H9 (cell line): ENCODE results near the gene SENP8. TPM values are rescaled to one million over a fixed set of nuclear protein-coding genes. Genes with fewer than 3 reads are reported as not detected.

Source experiments
- DNase-seq: peaks from one replicate; pipeline ENCODE4 v3.0.0-alpha.2; 2017
- H2AFZ ChIP-seq: one replicate; pipeline ENCODE4 v1.6.1; 2013; ENCODE audit warnings: mild to moderate bottlenecking, low read length, control low read depth, moderate library complexity
- H2AK5ac ChIP-seq: 2 replicates; pipeline ENCODE4 v1.6.1; 2013; ENCODE audit warnings: low read length, control low read depth, mixed read lengths; ENCODE audit not compliant: insufficient read length
- H2BK120ac ChIP-seq: one replicate; pipeline ENCODE4 v1.6.1; 2013; ENCODE audit warnings: low read depth, mild to moderate bottlenecking, low read length, control low read depth, inconsistent platforms; ENCODE audit not compliant: poor library complexity, severe bottlenecking
- H2BK12ac ChIP-seq: 2 replicates; pipeline ENCODE4 v1.6.1; 2013; ENCODE audit warnings: low read length, control low read depth, mixed read lengths, low read depth; ENCODE audit not compliant: insufficient read length
- H2BK15ac ChIP-seq: 2 replicates; pipeline ENCODE4 v1.6.1; 2013; ENCODE audit warnings: low read depth, low read length, control low read depth
- H2BK20ac ChIP-seq: one replicate; pipeline ENCODE4 v1.6.1; 2013; ENCODE audit warnings: low read depth, mild to moderate bottlenecking, low read length, control low read depth, inconsistent platforms; ENCODE audit not compliant: poor library complexity, severe bottlenecking
- H2BK5ac ChIP-seq: 2 replicates; pipeline ENCODE4 v1.6.1; 2013; ENCODE audit warnings: low read length, control low read depth, mixed read lengths; ENCODE audit not compliant: insufficient read length
- H3K14ac ChIP-seq: 2 replicates; pipeline ENCODE4 v1.6.1; 2013; ENCODE audit warnings: low read length, control low read depth; ENCODE audit not compliant: insufficient read depth
- H3K18ac ChIP-seq: 2 replicates; pipeline ENCODE4 v1.6.1; 2013; ENCODE audit warnings: low read depth, mild to moderate bottlenecking, mixed read lengths, low read length, control low read depth; ENCODE audit not compliant: insufficient read length
- H3K23ac ChIP-seq: 2 replicates; pipeline ENCODE4 v1.6.1; 2013; ENCODE audit warnings: low read length, control low read depth, mixed read lengths, low read depth; ENCODE audit not compliant: insufficient read length
- H3K23me2 ChIP-seq: 2 replicates; pipeline ENCODE4 v1.6.1; 2013; ENCODE audit warnings: low read depth, mild to moderate bottlenecking, mixed read lengths, low read length, control low read depth; ENCODE audit not compliant: insufficient read length, poor library complexity, severe bottlenecking
- H3K27ac ChIP-seq: 2 replicates; pipeline ENCODE4 v1.5.1; 2013; ENCODE audit warnings: low read length, control low read depth, mixed read lengths, low read depth; ENCODE audit not compliant: insufficient read length
- H3K27me3 ChIP-seq: 2 replicates; pipeline ENCODE4 v1.6.1; 2013; ENCODE audit warnings: low read length, control low read depth, inconsistent platforms; ENCODE audit not compliant: insufficient read depth
- H3K4ac ChIP-seq: 2 replicates; pipeline ENCODE4 v1.6.1; 2013; ENCODE audit warnings: low read depth, mild to moderate bottlenecking, control low read depth, inconsistent platforms, low read length, moderate library complexity
- H3K4me1 ChIP-seq: 2 replicates; pipeline ENCODE4 v1.6.1; 2013; ENCODE audit warnings: low read length, control low read depth, inconsistent platforms; ENCODE audit not compliant: insufficient read depth
- H3K4me2 ChIP-seq: 2 replicates; pipeline ENCODE4 v1.6.1; 2013; ENCODE audit warnings: low read length, control low read depth, mixed read lengths; ENCODE audit not compliant: insufficient read length, insufficient read depth
- H3K56ac ChIP-seq: 2 replicates; pipeline ENCODE4 v1.6.1; 2013; ENCODE audit warnings: low read depth, mild to moderate bottlenecking, mixed read lengths, low read length, control low read depth; ENCODE audit not compliant: insufficient read length
- H3K79me1 ChIP-seq: 2 replicates; pipeline ENCODE4 v1.6.1; 2013; ENCODE audit warnings: low read depth, mild to moderate bottlenecking, moderate library complexity, low read length, control low read depth, inconsistent platforms; ENCODE audit not compliant: insufficient read depth, poor library complexity, severe bottlenecking
- H3K79me2 ChIP-seq: 2 replicates; pipeline ENCODE4 v1.6.1; 2013; ENCODE audit warnings: low read length, control low read depth, inconsistent platforms; ENCODE audit not compliant: insufficient read depth
- H3K9ac ChIP-seq: 2 replicates; pipeline ENCODE4 v1.6.1; 2013; ENCODE audit warnings: low read length, control low read depth, mixed read lengths; ENCODE audit not compliant: insufficient read length; ENCODE audit errors: extremely low read depth
- H3K9me3 ChIP-seq: one replicate; pipeline ENCODE4 v1.6.1; 2013; ENCODE audit warnings: low read depth, low read length, inconsistent platforms; ENCODE audit not compliant: control insufficient read depth
- H3T11ph ChIP-seq: one replicate; pipeline ENCODE4 v1.6.1; 2013; ENCODE audit warnings: mild to moderate bottlenecking, low read length, control low read depth, inconsistent platforms
- H4K20me1 ChIP-seq: one replicate; pipeline ENCODE4 v1.6.1; 2013; ENCODE audit not compliant: control insufficient read depth, insufficient read length, insufficient read depth
- H4K5ac ChIP-seq: 2 replicates; pipeline ENCODE4 v1.6.1; 2013; ENCODE audit warnings: low read depth, mild to moderate bottlenecking, mixed read lengths, low read length, control low read depth; ENCODE audit not compliant: insufficient read length
- H4K8ac ChIP-seq: replicated peaks from 2 replicates; pipeline ENCODE4 v1.6.1; 2013; ENCODE audit warnings: low read length, control low read depth, mixed read lengths, low read depth; ENCODE audit not compliant: insufficient read length
- H4K91ac ChIP-seq: 2 replicates; pipeline ENCODE4 v1.6.1; 2013; ENCODE audit warnings: low read depth, mild to moderate bottlenecking, moderate library complexity, mixed read lengths, low read length, control low read depth; ENCODE audit not compliant: insufficient read length
- H3K27ac Mint-ChIP-seq, 3 experiments: 2 replicates in 2 of 3; 3 replicates in 1 of 3; pipeline ENCODE4 v1.8.0; 2020 to 2021; ENCODE audit warnings: mixed read lengths in 3 of 3, mild to moderate bottlenecking in 1 of 3, moderate library complexity in 1 of 3
- H3K27me3 Mint-ChIP-seq: 2 replicates; pipeline ENCODE4 v1.8.0; 2021; ENCODE audit warnings: low read depth, mild to moderate bottlenecking, moderate library complexity, mixed read lengths
- H3K36me3 Mint-ChIP-seq, 3 experiments: 2 replicates in 2 of 3; 3 replicates in 1 of 3; pipeline ENCODE4 v1.8.0; 2020 to 2021; ENCODE audit warnings: low read depth in 3 of 3, mixed read lengths in 3 of 3; ENCODE audit not compliant: insufficient read depth in 1 of 3
- H3K4me1 Mint-ChIP-seq, 2 experiments: 2 replicates each; pipeline ENCODE4 v1.8.0; 2020; ENCODE audit warnings: mixed read lengths in 2 of 2
- H3K4me3 Mint-ChIP-seq, 2 experiments: 2 replicates in 1 of 2; 3 replicates in 1 of 2; pipeline ENCODE4 v1.8.0; 2020 to 2021; ENCODE audit warnings: mild to moderate bottlenecking in 2 of 2, mixed read lengths in 2 of 2, moderate library complexity in 1 of 2
- H3K9me3 Mint-ChIP-seq, 2 experiments: 2 replicates in 1 of 2; 3 replicates in 1 of 2; pipeline ENCODE4 v1.8.0; 2020; ENCODE audit warnings: mild to moderate bottlenecking in 2 of 2, mixed read lengths in 2 of 2, moderate library complexity in 1 of 2
- CTCF ChIP-seq: fragments of 200-600 bp; sonication (generic); conservative IDR thresholded peaks from 3 replicates; pipeline ENCODE4 v1.8.0; 2021; ENCODE audit warnings: antibody characterized with exemption, mild to moderate bottlenecking
- WGBS: extraction: QIAGEN DNeasy Blood & Tissue Kit; methylation state at CpG from one replicate; pipeline ENCODE4 v1.1.7; 2013; ENCODE audit warnings: missing lambda C conversion rate, low lambda C conversion rate, mixed read lengths; ENCODE audit not compliant: insufficient read length; ENCODE audit errors: extremely low coverage; 5-methylcytosine and 5-hydroxymethylcytosine counted together
- total RNA-seq: library from RNA; stranded (reverse); gene quantifications from 2 replicates; pipeline ENCODE4 v1.2.1, GENCODE V29; 2021

The SENP8 gene
- total RNA-seq, 1 experiment from 2014 or later: 4.8 TPM

DNA sequence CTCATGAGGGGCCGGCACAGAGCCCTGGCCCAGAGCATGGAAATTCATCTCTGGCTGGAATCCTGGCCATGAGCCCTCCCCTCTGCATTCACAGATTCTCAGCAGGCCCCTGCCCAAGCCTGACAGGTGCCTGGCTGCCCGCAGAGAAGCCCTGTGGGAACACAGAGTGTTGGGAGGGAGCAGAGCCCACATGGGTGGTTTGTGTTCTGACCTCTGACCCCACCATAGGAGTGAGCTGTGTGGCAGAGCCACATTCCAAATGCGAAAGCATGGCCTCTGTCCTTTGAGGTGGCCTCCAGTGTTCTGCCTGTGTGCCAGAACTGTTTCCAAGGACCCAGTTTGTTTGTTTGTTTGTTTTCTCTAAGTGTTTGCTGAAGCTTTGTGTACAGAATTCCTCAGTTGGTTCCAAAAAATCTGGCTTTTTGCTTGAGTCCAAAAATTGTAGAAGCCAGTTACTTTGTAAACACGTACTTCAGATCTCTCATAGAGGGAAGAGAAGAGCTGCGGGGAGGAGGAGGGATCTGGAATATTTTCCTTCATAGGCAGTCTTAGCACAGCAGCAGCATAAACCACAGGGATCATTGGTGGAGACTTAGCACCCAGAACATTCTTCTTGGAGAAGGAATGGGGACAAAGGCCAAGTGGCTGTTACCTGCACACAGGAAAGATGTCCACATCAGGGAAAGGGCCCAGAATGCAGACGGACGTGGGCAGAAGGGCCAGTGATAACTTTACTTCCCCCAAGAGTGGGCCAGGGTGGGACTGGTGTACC is 43.3 kb downstream of the SENP8 start:
- Histone ChIP-seq H3K27me3 (no peaks in the 10 kb centered on the region), H3K79me1 (no peaks in the 10 kb centered on the region), H2BK120ac (no peak overlapping the region), H2AFZ (no peak overlapping the region), H3K4me1 (no peaks in the 10 kb centered on the region), H3K9me3 (no peaks in the 10 kb centered on the region), H2BK12ac (no peak overlapping the region), H2BK15ac (no peak overlapping the region), H3K23me2 (no peaks in the 10 kb centered on the region), H3K4ac (no peak overlapping the region), H3K14ac (no peak overlapping the region), H2BK20ac (no peak overlapping the region), H3K9ac (no peak overlapping the region), H3K79me2 (no peaks in the 10 kb centered on the region), H4K5ac (no peak overlapping the region), H3K27ac (no peak overlapping the region), H2AK5ac (no peak overlapping the region), H3K56ac (no peak overlapping the region), H3K23ac (no peak overlapping the region), H3K4me2 (no peak overlapping the region), H3T11ph (no peak overlapping the region), H4K20me1 (no peaks in the 10 kb centered on the region), H4K8ac (no peak overlapping the region), H3K18ac (no peak overlapping the region), H4K91ac (no peak overlapping the region), H2BK5ac (no peak overlapping the region)
- no peak overlapping the region for H3K27ac Mint-ChIP-seq
- no CpG with 5 or more reads among the region's 7 CpGs for WGBS
- no peak for DNase-seq
- H3K9me3 Mint-ChIP-seq: no peaks in the 10 kb centered on the region; a peak in 1 of 5 replicates
- H3K27me3 Mint-ChIP-seq: no peaks in the 10 kb centered on the region; the same call in 1 of the 2 replicates
- peaks cover 0 to 2% (median 0%) of the 10 kb centered on the region in 3 experiments; a peak in 1 of 7 replicates for H3K36me3 Mint-ChIP-seq
- peaks cover 6 to 7% of the 10 kb centered on the region in 2 experiments; a peak in 3 of 4 replicates for H3K4me1 Mint-ChIP-seq
- TF ChIP-seq CTCF: no peak
- H3K4me3 Mint-ChIP-seq: no peak overlapping the region
